T-helper 1 cell treated with Interleukin-12 subunit alpha and Interleukin-12 subunit beta and Interleukin-4 antibody, amounts not matched to agents 30 ng/mL and 1 ng/mL, for 36 hours (primary cell): ENCODE results near the gene HMSD. TPM values are rescaled to one million over a fixed set of nuclear protein-coding genes. Genes with fewer than 3 reads are reported as not detected.
"Not testable (repeated sequence)": the region's sequence is repeated elsewhere in the genome, so short reads cannot be mapped to it uniquely, and the experiment has no call there.

Experiments
- intact Hi-C: fragments of 100-400 bp; cut with micrococcal nuclease; formaldehyde crosslinking; loops from one replicate; pipeline ENCODE4 v1.15.1; 2024
- total RNA-seq: library from RNA; stranded (reverse); gene quantifications from 2 replicates; pipeline ENCODE4 v1.2.3, GENCODE V29; 2022

Gene HMSD, protein sequence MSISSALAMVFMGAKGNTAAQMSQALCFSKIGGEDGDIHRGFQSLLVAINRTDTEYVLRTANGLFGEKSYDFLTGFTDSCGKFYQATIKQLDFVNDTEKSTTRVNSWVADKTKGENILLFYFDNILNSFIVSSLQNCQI
- 10.0 and 14.6 TPM in 2 replicates for total RNA-seq

DNA sequence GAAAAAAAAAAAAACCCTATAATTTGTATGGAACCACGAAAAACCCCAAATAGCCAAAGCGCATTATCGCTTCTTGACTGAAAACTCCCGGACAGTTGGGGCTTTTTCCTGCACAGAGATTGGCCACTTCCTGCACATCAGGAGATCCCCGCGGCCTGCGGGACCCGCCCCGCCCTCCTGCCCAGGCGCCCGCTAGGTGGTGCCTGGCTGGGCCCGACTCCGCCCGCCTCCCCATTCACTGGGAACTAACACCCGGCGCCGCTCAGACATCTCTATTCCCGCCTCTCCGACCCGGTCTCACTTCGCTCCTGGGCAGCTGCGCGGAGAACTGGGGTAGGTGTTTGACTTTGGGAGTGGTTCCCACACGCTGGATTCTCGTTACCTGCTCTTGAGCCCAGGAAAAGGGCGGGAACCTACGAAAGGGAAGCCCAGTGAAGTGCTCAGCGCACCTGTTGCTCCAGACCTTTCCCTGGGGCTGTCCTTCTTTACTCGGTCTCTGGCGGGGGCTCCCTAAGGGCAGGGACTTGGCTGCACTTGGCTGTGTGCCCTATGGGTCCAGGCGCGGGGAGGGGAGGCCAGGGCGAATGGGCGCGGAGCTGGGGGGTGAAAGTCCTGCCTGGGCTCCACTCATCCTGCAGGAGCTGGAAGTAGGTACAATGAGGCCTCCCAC is at the start of gene HMSD:
Gene HMSD (plus strand): TSS at position 234 of the 670 bp plus-strand sequence. CDS start 4,155 bp downstream, outside the sequence.
- intact Hi-C loops, result loop anchor here (1.0 to 10.0 kb wide), 4 partner anchors 13 to 1234 kb away; partner anchors contain the start of genes PHLPP1 and SERPINB8

DNA sequence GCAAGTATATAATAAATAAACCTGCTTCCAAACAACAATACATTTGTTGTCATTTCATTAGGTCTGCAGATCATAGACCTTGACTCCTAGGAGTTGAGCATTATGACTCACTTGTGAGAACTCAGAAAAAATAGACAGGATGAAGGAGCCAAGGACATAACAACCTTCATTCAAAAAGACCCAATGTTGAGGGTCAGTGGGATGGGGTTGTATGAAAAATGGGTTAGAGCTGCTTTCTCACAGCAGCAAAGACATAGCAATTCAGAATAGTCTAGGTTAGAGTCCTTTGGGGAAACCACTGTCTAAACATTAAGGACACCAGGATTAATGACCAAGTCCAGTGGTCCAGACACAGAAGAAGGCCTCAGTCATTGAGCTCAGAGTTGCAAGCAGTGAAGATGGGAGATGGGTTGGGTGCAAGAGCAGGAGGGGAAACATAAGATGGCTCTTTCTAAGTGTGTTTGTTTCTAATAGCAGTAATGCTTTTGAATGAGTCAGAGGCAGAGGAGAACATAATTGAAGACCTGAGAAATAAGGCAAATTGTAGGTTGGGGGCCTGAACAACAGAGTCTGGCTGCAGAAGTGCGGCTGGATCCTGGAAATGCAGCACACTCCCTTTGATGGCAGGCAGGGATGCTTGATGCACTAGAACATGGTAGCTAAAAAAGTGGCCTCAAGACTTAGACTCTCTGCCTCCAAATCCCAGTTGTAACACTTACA is 45.1 kb upstream of the HMSD start:
- intact Hi-C loops, result no loop called here

DNA sequence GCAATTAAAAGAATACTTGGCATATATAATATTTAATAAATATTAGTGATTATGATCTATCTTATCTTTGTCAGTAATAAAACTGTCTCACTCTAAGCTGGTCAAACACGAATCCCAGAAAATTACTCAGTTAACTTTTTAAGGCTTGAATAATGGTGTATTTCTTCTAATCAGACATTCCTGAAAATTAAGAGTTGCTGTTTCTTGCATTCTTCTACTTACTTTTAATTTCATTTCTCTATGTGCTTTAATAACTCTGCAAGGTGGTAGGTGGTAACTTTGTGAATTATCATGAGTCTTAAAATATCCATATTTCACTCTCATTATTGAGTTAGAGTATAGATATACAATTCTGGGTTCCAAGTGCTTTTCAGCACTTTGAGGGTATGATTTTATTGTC is 44.4 kb upstream of the HMSD start:
- intact Hi-C loops, result no loop called here

DNA sequence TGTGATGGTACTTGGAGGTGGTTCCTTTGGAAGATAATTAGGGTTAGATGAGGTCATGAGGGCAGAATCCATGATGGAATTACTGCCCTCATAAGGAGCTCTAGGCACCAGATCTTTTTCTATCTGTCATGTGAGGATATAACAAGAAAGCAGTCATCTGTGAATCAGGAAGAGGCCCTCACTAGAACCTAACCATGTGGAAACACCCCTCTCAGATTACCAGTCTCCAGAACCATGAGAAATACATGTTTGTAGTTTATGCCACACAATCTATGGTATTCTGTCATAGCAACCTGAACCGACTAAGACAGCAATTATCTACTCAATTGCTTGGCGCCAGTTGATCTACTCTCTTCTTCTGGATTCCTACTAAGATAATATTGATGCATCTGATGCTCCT is 43.7 kb upstream of the HMSD start:
- intact Hi-C loops, result no loop called here

DNA sequence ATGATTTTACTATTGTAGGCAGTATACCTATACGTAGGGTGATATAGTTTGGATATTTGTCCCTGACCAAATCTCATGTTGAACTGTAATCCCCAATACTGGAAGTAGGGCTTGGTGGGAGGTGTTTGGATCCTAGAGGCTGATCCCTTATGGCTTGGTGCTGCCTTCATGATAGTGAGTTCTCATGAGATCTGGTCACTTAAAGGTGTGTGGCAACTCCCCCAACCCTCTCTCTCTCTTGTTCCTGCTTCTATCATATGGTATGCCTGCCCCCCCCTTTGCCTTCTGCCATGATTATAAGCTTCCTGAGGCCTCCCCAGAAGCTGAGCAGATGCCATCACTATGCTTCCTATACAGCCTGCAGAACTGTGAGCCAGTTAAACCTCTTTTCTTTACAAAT is 43.0 kb upstream of the HMSD start:
- intact Hi-C loops, result no loop called here

DNA sequence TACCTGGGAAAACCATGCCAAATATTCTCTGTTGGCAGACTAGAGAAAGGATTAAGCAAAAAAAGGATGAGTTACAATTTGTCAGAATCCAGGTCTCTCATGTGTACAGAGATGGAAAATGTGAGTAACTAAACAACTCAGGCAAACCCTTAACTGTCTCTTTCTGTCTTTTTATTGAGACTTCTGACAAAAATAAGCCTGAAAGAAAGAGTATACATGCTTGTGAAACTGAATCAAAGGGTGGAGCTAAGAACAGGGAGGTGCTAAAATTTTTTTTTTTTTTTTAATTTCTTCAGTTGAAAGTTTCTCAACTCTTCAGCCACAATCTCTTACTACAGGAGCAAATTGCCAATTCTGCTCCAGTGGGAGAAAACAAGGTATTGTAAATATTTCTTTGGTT is 41.4 kb upstream of the HMSD start, which contains the start of gene SERPINB10:
Gene SERPINB10 (plus strand): TSS at position 295 of the 400 bp plus-strand sequence. CDS start 7,553 bp downstream, outside the sequence.
- intact Hi-C loops, result no loop called here

DNA sequence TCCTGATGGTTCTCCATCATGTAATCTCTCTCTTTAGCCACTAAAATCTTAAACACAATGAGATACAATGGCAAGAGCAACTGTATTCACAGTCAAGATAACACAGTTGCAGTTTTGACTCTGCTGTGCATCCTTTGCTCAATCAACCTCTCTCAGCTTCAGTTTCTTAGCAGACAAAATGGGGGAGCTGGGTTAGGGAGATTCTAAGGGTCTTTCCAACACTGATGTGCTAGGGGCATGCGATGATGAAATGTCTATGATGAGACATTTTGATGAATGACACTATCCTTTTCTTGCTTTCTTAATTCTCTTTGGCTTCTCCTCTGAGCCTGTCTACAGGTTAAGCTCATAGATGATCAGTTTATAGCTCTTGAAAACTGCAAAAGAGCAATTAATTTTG is 40.2 kb upstream of the HMSD start:
- intact Hi-C loops, result no loop called here

DNA sequence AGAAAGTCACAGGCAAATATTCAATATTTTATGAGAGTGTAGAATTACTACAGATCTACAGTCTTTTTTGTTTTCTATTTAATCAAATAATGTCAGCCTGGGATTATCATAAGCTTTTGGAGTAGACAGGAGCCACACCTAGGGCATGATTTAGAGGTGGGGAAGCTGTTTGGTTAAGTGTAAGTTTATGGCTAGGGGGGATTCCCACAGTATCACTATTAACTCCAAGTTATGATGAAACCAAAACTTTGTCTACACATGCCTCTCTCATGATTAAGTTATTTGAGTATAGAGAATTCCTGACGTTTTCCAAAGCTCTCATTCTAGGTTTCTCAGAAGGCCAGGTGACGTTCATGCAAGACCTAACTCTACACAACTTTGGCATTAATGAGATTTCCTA is 39.2 kb upstream of the HMSD start:
- intact Hi-C loops, result no loop called here

DNA sequence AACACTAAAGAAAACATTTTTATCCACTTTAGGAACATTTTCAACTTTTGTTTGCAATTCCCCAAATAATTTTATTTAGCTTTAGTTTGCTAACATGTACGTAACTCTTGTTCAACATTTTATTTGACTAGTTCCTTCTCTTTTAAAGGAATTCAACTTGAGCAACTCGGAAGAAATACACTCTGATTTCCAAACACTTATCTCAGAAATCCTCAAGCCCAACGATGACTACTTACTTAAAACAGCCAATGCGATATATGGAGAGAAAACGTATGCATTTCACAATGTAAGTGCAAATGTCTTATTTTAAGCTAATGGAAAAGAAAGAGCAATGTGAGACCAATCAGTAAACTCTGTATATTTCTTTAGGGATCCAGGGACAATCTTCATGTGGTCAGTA is 31.3 kb upstream of the HMSD start:
- intact Hi-C loops, result no loop called here

DNA sequence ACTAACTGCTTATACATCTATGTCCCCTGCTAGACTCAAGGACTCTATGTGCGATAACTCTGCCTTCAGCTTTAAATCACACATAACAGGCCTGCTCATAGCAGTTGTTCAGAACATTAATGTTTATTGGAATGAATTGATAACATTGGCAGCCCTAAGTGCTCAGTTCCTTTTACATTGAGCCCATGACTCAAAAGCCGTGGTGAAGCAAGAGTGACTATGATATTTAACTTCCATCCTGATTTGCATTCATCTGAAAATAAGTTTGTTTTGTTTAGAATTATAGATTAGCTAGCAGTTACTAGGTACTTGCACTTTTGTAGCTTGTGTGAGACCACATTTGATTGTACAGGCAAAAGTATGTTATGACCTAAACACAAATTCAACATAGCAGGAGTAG is 27.1 kb upstream of the HMSD start:
- intact Hi-C loops, result no loop called here

DNA sequence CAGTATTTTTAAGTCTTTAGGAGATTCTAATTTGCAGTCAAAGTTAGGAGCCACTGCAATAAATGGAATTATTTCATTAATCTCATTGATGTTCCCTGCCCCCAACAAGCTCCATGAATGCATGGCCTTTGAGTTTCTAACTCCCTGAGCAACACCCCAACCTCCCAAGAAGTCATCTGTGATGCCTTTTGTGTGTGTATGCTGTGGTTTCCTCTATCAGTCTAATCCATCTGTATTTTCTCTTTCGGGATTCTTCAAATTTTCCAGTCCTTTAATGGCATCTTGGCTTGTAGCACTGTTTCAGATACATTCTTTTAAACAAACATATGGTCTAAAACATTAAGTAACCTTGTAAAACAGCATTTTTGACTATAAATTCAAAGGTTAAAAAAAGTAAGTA is 24.6 kb upstream of the HMSD start:
- intact Hi-C loops, result no loop called here

DNA sequence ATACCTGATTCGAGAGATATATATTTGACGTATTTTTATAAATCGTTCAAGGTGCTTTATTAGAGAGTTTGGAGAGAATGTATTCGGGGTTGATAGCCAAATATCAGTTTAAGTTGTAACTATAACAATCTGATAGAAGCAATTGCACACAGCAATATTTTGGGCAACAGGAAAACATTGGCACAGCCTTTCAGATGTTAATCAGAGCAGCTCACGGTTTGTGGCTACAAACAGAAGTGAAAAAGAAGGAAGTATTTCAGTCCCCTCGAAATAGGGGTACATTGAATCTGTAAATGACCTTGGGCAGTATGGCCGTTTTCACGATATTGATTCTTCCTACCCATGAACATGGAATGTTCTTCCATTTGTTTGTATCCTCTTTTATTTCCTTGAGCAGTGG is 20.8 kb upstream of the HMSD start:
- intact Hi-C loops, result no loop called here

DNA sequence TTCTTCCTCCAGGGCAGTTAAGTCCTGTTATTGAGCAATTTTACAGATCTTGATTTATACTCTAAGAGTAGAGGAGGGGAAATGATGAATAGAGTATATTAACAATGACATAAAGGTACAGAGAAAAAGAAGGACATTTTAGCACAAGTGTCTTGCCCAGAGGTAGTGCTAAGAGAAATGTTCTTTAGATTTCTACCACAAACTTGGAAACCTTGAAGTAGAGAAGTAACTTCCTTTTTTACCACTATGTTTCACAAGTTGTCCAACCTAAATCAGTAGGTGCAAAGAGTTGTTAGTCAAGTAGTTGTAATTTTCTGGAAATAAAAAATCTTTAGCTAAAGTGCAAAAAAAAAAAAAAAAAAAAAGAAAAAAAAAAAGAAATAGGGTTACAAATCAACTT is 19.7 kb upstream of the HMSD start:
- intact Hi-C loops, result not testable (repeated sequence)

DNA sequence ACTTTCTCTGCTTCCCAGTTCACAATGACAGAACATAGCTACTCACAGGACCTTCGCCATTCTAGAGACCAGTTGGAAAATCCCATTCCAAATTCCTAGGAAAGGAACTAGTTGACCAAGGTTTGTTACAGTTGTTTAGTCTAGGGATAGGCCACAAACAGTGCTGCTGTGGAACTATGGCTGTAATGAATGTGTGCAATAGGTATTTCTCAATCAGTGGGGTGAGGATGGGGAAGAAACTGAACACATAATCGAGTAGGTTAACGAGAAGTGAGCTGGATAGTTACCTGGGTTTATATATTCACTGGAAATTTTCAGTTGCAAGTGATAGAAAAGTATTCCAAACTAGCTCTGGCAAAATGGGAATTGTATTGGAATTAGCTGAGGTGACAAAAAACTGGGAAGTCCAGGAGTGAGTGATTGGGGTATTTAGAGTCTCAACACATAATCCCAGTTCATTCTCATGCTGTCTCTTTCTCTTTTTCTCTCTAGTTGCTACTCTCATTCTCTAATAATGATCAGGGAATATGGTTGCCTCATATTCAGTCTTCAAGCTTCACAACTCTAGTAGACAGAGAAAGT is 18.2 kb upstream of the HMSD start:
- intact Hi-C loops, result no loop called here

DNA sequence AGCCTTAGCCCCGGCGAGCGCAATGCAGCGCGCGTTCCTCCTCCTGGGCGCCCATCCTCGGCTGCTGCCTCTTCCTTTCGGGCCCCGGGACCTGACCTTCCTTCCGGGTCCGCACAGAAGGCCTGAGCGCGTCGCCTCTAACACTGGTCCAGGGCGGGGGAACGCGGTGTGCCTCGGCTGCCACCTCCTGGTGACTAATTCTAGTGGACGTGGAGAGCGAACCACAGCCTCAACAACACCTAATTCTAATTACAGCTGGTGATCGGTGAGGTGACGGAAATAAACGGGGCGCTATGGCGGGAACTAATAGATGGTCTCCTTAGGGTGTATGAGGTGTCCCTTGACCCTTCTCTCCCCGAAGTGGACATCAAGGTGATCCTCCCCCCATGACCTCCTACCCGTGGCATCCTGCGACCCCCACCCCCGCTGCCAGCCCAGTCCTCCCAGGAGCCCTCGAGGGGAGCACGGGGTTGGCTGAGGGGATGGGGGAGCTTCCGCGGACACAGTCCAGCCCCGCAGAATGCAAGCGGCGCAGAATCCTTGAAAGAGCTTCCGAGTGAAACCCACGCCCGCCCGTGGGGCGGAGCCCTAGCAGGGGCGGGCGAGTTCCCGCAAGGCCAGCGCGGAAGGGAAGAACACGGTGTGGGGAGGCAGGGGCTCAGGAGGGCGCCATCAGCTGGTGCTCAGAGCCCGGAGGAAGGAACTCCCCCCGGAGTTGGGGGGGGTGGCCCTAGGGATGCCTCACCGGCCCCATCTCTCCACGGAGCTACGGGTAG is 12.8 kb upstream of the HMSD start:
- intact Hi-C loops, result loop anchor here (1.0 kb wide), 6 partner anchors 13 to 418 kb away; partner anchors contain the start of genes HMSD and SERPINB8

DNA sequence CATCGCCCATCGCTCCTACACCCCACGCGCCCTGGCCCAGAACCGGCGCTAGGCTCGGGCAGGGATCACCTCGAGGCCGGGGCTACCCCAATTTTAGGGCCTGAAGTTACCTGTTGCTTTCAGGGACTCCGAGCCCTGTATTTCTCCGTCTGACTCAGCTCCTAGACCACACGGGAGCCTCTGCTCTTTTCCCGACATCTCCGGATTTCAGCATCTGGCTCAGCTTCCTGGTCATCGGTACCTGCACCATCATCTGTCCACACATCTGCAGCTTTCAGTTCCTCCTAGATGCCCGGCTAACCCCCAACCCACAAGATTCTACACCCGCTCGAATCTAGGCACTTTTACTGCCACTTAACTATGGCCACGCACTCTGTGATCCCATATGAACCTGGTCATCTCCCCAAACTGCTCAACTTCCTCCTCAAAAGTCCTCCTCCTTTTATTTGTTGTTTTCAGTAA is 12.1 kb upstream of the HMSD start:
- intact Hi-C loops, result loop anchor here (1.0 kb wide), 6 partner anchors 12 to 419 kb away; partner anchors contain the start of genes HMSD and SERPINB8

DNA sequence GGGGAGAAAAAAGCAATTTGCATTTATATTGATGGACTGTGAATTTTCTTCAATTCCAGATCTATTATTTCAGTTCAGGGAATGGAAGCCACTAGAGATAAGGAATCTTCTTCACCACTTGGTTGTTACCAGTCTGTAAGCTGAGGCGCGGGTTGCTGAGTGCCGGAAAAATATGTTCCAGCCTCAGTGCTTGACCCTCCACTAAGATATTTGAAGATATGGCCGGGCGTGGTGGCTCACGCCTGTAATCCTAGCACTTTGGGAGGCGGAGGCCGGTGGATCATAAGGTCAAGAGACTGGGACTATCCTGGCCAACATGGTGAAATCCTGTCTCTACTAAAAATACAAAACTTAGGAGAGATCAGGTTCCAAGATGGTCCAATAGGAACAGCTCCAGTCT is 9.1 kb upstream of the HMSD start:
- intact Hi-C loops, result loop anchor here (10.0 kb wide), 1 partner anchor 1225 kb away; the partner anchor contains the start of gene PHLPP1

DNA sequence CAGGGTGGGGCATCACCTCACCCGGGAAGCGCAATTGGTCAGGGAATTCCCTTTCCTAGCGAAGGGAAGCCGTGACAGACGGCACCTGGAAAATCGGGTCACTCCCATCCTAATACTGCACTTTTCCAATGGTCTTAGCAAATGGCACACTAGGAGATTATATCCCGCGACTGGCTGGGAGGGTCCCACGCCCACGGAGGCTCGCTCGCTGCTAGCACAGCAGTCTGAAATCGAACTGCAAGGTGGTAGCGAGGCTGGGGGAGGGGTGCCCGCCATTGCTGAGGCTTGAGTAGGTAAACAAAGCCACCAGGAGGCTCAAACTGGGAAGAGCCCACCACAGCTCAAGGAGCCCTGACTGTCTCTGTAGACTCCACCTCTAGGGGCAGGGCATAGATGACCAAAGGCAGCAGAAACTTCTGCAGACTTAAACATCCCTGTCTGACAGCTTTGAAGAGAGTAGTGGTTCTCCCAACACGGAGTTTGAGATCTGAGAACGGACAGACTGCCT is 8.5 kb upstream of the HMSD start:
- intact Hi-C loops, result loop anchor here (10.0 kb wide), 1 partner anchor 1226 kb away; the partner anchor contains the start of gene PHLPP1

DNA sequence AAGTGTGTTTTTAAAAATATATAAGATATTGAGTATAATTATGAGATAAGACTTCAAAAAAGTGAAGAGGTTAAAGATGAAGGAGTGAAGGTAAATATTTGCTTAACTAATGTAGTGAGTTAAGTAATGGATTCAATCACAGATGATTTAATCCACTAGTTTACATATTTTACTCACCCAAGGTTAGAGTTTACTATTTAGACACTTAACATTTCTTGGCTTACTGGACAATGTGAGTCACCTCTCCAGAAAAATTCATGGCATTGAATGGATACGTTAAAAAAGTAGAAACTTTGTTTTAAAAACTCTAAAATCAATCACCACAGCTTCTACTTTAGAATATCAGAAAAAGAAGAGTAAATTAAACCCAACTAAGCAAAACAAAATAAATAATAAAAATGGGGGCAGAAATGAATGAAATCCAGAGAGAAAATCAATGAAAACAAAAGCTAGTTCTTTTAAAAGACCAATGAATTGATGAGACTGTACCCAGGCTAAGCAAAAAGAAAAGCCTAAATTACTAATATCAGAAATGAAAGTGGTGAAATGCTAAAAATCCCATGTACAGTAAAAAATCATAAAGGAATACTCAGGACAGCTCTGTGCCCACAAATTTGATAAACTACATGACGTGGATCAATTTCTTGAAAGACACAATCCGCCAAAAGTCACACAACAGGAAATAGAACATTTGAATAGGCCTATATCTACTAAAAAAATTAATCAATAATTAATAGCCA is 1.9 kb upstream of the HMSD start:
- intact Hi-C loops, result loop anchor here (10.0 kb wide), 1 partner anchor 1232 kb away; the partner anchor contains the start of gene PHLPP1

DNA sequence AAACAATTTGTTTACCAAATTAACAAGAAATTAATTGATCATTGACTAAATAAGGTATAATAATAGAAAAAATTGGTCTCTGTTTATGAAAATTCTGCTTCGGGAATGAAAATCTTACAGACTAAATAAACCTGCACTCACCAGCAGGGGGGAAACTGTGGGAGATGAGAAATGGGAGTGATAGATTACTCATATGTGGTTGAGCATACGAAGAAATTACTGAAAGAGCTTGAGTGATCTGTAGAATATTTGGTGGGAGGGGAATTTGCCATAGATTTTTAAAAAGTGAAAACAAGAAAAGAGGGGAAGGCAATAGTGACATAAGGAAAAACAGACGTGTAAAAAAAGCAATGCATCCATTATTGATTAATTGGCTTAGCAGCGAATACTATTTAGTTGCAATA is 2.2 kb downstream of the HMSD start:
- intact Hi-C loops, result no loop called here
